GM19238 (cell line): ENCODE results near the gene KCNK5.

Experiments used
- DNase-seq: peaks from one replicate; pipeline ENCODE4 v3.0.0; 2011; ENCODE audit warnings: low spot score; ENCODE audit not compliant: insufficient read length

The KCNK5 gene

DNA sequence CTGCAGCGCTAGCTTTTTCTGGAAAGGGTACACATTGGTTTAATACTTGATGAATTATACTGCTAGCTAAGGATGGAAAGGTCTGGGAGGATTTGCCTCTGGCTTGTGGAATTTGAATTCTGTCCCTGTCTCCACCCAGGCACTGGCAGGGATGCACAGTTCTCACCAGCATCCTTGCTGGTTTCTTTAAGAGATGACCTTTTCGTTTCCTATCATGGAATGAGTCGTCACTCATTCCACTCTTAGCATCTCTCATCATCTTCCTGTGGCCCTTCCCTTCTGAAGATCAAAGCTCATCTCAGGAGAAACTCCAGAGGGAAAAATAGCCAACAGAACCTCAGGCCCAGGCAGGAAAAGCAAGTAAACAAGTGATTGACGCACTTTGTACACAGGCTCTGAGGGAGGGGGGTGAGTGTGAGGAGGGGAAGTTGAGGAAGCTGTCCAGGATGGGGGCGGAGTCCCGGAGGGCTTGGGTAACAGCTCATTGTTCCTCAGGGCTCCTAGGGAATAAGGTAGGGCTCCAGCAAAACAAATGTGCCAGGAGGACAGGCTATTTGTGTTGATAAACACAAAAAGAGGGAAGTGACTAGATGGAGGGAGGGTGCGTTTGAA, 88.6 kb downstream of the KCNK5 start:
- no peak for DNase-seq
